ENCODE results near the gene RHO. TPM values are rescaled to one million over a fixed set of nuclear protein-coding genes. Genes with fewer than 3 reads are reported as not detected.
A peak's percentile ranks its signal among the peaks of the same experiment; 100 is the strongest.

The RHO gene
- total RNA-seq, 3 donors from 2014 or later: not detected

DNA sequence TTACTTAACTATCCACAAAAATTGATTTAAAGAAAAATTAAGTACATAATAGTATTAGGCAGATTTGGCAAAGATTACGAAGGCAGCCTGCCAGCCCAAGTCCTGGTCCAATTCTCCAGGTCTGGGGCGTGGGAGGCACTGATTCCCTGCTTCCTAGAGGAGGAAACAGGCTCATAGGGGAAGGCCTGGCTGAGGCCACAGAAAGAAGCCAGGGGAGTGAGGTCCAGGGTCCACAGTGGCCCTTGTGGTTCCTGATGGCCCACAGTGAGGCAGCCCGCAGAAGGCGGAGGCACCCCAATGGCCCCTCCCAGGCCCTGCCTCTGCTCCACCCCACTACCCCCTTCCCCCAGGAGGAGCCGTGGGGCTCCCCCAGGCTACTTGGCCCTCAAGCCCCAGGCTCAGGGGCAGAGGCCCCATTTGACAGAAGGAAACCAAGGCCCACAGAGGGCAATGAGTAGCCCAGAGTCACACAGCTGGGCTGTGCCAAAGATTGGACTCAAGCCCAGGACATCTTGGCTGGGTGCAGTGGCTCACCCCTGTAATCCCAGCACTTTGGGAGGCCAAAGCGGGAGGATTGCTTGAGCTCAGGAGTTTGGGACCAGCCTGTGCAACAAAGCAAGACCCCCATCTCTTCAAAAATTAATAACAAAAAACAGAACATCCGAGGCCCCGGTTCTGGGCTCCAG lies 35.6 kb downstream of the RHO start:
- no peak for TF ChIP-seq CTCF (IDR thresholded peaks at IDR 0.05)
- ATAC-seq (no peak), DNase-seq (no peak)
- Histone ChIP-seq H3K36me3 (ENCODE audit: low read depth) (no peaks in the 10 kb centered on the region), H3K9me3 (no peaks in the 10 kb centered on the region), H3K4me1 (ENCODE audit: low read depth) (peaks cover 4% of the 10 kb centered on the region), H3K4me3 (no peak overlapping the region)
- intact Hi-C loops (cut with DNase I, micrococcal nuclease): no loop called here

DNA sequence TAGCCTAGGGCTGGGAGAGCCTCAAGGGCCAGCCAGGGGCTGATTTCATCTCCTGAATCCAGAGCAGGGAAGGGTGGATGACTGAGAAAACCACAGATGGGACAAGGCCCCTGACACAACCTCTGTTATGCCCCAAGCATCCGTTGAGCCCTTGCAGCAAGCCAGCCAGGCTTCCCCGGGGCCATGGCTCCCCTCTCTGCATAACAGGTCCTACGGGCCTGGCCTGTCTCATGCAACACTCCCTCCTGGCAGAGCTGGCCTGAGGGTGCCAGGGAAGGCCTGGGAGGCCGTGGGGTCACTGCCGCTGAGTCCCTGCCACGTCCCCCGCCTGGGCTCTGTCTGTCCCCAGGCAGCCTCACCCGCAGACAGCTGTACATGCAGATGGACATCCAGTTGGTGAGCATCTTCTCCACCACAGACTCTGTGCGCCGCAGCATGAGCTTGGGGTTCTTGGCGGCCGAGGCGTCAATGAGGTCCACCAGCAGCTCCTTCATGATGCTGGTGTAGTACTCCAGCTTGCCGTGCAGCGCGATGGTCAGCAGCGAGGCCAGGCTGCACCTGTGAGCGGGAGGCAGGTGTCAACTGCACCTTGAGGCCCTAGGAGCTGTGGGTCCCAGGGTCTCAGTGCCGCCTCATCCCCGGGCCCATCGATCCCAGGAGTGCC lies 36.7 kb downstream of the RHO start:
- H3K4me3 ChIP-seq: no peak overlapping the region
- H3K36me3 ChIP-seq (ENCODE audit: low read depth): no peaks in the 10 kb centered on the region
- ATAC-seq: no peak
- no peaks in the 10 kb centered on the region for H3K9me3 ChIP-seq
- intact Hi-C loops (cut with DNase I, micrococcal nuclease): no loop called here
- H3K4me1 ChIP-seq (ENCODE audit: low read depth): peaks cover 3% of the 10 kb centered on the region
- TF ChIP-seq CTCF (IDR thresholded peaks at IDR 0.05): no peak
- no peak for DNase-seq

DNA sequence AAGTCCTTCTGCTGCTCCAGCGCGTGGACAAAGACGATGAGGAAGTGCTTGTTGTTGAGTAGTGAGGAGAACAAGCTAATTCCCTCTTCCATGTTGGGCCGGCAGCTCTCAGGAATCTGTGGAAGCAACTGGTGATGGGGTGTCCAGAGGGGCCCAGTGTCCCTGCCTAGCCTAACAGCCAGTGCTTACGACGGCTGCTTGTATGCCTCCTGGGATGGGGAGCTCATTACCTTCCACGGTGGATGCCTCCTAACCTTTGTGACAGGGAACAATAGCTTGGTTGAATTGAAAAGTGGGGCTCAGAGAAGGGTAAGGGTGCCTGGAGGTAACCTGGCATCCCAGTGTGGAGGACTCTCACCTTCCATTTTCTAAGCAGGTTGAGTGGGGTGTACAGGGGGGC lies 37.5 kb downstream of the RHO start:
- H3K9me3 ChIP-seq: no peaks in the 10 kb centered on the region
- DNase-seq (no peak), ATAC-seq (no peak)
- H3K36me3 ChIP-seq (ENCODE audit: low read depth): no peaks in the 10 kb centered on the region
- no peak for TF ChIP-seq CTCF (IDR thresholded peaks at IDR 0.05)
- H3K4me3 ChIP-seq: no peak overlapping the region
- intact Hi-C loops (cut with DNase I, micrococcal nuclease): no loop called here
- peaks cover 3% of the 10 kb centered on the region for H3K4me1 ChIP-seq (ENCODE audit: low read depth)

DNA sequence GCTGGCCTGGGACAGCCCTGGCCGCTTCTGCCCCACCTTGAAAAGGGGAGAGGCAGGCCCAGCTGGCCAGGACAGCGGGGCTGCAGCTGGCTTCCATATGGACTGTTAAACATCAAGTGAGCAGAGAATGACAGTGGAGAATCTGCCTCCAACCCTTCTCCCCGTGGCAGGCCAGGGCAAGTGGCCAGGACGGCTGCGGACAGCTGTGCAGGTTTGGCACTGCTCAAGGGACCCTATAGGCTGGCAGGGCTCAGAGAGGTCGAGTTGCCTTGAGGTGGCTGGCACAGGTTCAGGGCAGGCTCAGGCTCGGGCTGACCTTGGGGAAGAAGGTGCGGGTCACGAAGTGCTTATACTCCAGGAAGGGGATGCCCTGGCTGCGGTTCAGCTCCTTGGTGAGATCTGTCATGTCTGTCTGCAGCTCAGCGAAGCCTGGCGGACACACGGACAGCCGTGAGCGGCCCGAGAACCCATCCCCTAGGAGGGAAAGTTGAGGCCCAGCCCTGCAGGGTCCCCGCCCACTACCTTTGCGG lies 38.8 kb downstream of the RHO start:
- H3K4me3 ChIP-seq: no peak overlapping the region
- H3K9me3 ChIP-seq: no peaks in the 10 kb centered on the region
- DNase-seq (peak in 1 of 3 donors; percentile 25), ATAC-seq (peak; percentile 44)
- intact Hi-C loops (cut with DNase I, micrococcal nuclease): no loop called here
- no peaks in the 10 kb centered on the region for H3K36me3 ChIP-seq (ENCODE audit: low read depth)
- H3K4me1 ChIP-seq (ENCODE audit: low read depth): peaks cover 3% of the 10 kb centered on the region
- TF ChIP-seq CTCF (IDR thresholded peaks at IDR 0.05): no peak

DNA sequence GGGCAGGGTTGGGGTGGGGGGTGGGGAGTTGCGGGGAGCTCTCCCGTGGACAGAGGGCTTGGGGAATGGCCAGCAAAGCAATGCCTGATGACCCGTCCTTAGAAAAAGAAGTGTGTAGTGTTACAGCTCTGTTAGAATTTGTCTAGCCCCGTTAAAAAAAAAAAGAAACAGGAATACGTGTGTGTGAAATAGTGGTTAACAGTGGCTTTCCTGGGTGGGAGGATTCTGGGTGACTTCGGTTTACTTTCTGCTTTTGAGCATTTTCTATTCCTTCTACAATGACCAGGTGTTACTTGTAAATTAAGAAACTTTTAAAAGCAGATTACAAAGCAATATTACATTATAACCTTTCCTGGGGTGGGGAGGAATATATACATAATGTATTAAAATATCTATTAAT lies 39.5 kb downstream of the RHO start:
- Histone ChIP-seq H3K4me1 (ENCODE audit: low read depth) (peaks cover 3% of the 10 kb centered on the region), H3K4me3 (no peak overlapping the region), H3K36me3 (ENCODE audit: low read depth) (no peaks in the 10 kb centered on the region), H3K9me3 (no peaks in the 10 kb centered on the region)
- intact Hi-C loops (cut with DNase I, micrococcal nuclease): no loop called here
- no peak for ATAC-seq
- DNase-seq: no peak
- TF ChIP-seq CTCF (IDR thresholded peaks at IDR 0.05): no peak

Data from mucosa of descending colon (tissue), 3 donors.